ENCODE data around the gene IAH1. TPM values are rescaled to one million over a fixed set of nuclear protein-coding genes. Genes with fewer than 3 reads are reported as not detected.

Gene IAH1
- total and polyA plus RNA-seq, 8 donors = 41.9 to 57.1 (median 50.3) TPM

GRCh38 chr2:9471206-9471605, 3.1 kb upstream of the IAH1 start:
- TF ChIP-seq CTCF (IDR thresholded peaks at IDR 0.05) = no peak
- intact Hi-C loops (cut with DNase I) = no loop called here
- Histone ChIP-seq H3K4me3 (no peak overlapping the region), H3K4me1 (peaks cover 8 to 22% of the 10 kb centered on the region in 2 donors), H3K36me3 (peaks cover 0 to 26% of the 10 kb centered on the region in 2 donors), H3K27me3 (no peaks in the 10 kb centered on the region), H3K9me3 (no peaks in the 10 kb centered on the region), H3K27ac (no peak overlapping the region)
- ATAC-seq (no peak), DNase-seq (no peak)

- no peak for TF ChIP-seq CTCF (IDR thresholded peaks at IDR 0.05)
- Histone ChIP-seq H3K4me1 (peaks cover 10 to 33% of the 10 kb centered on the region in 2 donors), H3K27me3 (no peaks in the 10 kb centered on the region), H3K9me3 (no peaks in the 10 kb centered on the region), H3K36me3 (peaks cover 0 to 21% of the 10 kb centered on the region in 2 donors), H3K27ac (no peak overlapping the region), H3K4me3 (no peak overlapping the region)
- ATAC-seq (no peak), DNase-seq (no peak)
- intact Hi-C loops (cut with DNase I) = no loop called here
Measured at GRCh38 chr2:9472511-9472910, 1.8 kb upstream of the IAH1 start.

GRCh38 chr2:9473308-9473984, 905 bp upstream of the IAH1 start:
- ATAC-seq (peak; percentile 39), DNase-seq (peak in 2 of 4 donors; percentile 3 to 21)
- Histone ChIP-seq H3K27ac (peak overlapping the region in 1 of 2 donors; percentile 90), H3K4me1 (peaks cover 10 to 33% of the 10 kb centered on the region in 2 donors), H3K9me3 (no peaks in the 10 kb centered on the region), H3K36me3 (peaks cover 0 to 23% of the 10 kb centered on the region in 2 donors), H3K27me3 (no peaks in the 10 kb centered on the region), H3K4me3 (peak overlapping the region; percentile 88 to 93)
- TF ChIP-seq CTCF (IDR thresholded peaks at IDR 0.05) = no peak
- intact Hi-C loops (cut with DNase I) = no loop called here

- H3K4me3 ChIP-seq = peak overlapping the region; percentile 88 to 93
- peaks cover 10 to 33% of the 10 kb centered on the region in 2 donors for H3K4me1 ChIP-seq
- H3K27me3 ChIP-seq = no peaks in the 10 kb centered on the region
- DNase-seq = peak; percentile 14 to 85 (median 39)
- H3K9me3 ChIP-seq = no peaks in the 10 kb centered on the region
- intact Hi-C loops (cut with DNase I) = no loop called here
- ATAC-seq = peak; percentile 37
- TF ChIP-seq CTCF (IDR thresholded peaks at IDR 0.05) = no peak
- peaks cover 0 to 26% of the 10 kb centered on the region in 2 donors for H3K36me3 ChIP-seq
- H3K27ac ChIP-seq = peak overlapping the region; percentile 88 to 90
Measured at GRCh38 chr2:9473985-9474360, 378 bp upstream of the IAH1 start.

- H3K4me3 ChIP-seq = no peak overlapping the region
- H3K4me1 ChIP-seq = peaks cover 10 to 33% of the 10 kb centered on the region in 2 donors
- H3K27ac ChIP-seq = no peak overlapping the region
- ATAC-seq (no peak), DNase-seq (no peak)
- H3K27me3 ChIP-seq = no peaks in the 10 kb centered on the region
- peaks cover 0 to 52% of the 10 kb centered on the region in 2 donors for H3K36me3 ChIP-seq
- no peaks in the 10 kb centered on the region for H3K9me3 ChIP-seq
- intact Hi-C loops (cut with DNase I) = no loop called here
- TF ChIP-seq CTCF (IDR thresholded peaks at IDR 0.05) = no peak
Measured at GRCh38 chr2:9477914-9478313, 3.6 kb downstream of the IAH1 start.

Measured in left lung (tissue), 10 donors.